ENCODE data around the gene ASCL4.

ASCL4 gene

DNA sequence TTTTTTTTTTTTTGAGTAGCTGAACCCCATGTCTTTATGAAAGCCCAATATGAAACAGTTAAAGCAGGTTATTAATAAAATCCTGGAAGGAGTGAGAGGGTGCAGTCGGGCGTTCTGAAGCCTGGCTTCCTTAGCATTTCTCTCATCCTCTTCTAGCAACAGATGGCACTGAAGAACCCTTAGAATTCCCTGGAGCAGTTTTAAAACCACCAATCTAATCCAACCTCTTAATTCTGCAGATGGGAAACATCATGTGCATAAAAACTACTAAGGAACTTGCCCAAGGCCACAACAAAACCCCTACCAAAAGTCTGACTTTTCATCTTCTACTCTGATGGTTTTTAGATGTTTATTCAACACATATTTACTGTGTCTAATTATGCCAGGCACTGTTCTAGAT is 38.7 kb upstream of the ASCL4 start:
- ChIA-PET POLR2A (ENCODE audit: low non-redundant PET) (no interaction called here), CTCF (no interaction called here)
- DNase-seq (ENCODE audit: low spot score), result no peak
- TF ChIP-seq, protein P1, sequence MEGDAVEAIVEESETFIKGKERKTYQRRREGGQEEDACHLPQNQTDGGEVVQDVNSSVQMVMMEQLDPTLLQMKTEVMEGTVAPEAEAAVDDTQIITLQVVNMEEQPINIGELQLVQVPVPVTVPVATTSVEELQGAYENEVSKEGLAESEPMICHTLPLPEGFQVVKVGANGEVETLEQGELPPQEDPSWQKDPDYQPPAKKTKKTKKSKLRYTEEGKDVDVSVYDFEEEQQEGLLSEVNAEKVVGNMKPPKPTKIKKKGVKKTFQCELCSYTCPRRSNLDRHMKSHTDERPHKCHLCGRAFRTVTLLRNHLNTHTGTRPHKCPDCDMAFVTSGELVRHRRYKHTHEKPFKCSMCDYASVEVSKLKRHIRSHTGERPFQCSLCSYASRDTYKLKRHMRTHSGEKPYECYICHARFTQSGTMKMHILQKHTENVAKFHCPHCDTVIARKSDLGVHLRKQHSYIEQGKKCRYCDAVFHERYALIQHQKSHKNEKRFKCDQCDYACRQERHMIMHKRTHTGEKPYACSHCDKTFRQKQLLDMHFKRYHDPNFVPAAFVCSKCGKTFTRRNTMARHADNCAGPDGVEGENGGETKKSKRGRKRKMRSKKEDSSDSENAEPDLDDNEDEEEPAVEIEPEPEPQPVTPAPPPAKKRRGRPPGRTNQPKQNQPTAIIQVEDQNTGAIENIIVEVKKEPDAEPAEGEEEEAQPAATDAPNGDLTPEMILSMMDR (conservative IDR thresholded peaks at IDR 0.05; ENCODE audit: low read depth), result no peak
- no peak overlapping the region for H3K27ac ChIP-seq

DNA sequence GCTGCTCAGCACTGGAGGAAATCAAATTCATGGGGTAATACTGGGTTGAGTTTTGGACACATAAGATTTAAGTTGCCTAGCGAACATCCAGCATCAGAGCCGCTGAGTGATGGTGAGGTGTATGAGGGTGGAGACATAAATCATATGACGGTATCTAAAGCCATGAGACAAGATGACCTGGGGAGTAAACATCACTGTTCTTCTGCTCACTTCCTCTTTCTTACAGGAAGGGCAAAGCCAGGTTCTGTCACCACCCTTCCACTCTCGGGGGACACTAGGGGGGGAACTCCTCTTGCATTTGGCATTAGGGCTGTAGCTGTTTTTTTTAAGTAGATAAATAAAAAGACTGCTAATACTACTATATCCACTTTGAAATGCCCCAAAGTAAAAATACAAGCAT is 37.6 kb upstream of the ASCL4 start:
- ChIA-PET POLR2A (ENCODE audit: low non-redundant PET) (no interaction called here), CTCF (no interaction called here)
- no peak for DNase-seq (ENCODE audit: low spot score)
- H3K27ac ChIP-seq, result no peak overlapping the region
- TF ChIP-seq, protein P1 (conservative IDR thresholded peaks at IDR 0.05; ENCODE audit: low read depth), result no peak

DNA sequence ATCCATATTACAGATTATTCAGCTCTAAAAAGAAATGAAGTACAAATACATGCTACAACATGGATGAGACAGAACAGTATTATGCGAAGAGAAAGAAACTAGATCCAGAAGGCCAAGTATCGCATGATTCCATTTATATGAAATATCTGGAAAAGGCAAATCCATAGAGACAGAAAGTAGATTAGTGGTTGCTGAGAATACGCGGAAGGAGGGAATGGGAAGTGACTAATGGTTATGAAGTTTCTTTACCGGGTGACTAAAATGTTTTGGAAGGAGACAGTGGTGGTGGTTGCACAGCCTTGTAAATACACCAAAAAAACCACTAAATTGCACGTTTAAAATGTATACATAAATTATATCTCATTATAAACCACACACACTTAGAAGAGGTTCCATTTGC is 26.0 kb upstream of the ASCL4 start:
- peak; percentile 64 for DNase-seq (ENCODE audit: low spot score)
- POLR2A ChIA-PET (ENCODE audit: low non-redundant PET), result no interaction called here
- no peak overlapping the region for H3K27ac ChIP-seq
- TF ChIP-seq, protein P1 (conservative IDR thresholded peaks at IDR 0.05; ENCODE audit: low read depth), result no peak
- CTCF ChIA-PET, result interaction anchor here (0.6 kb wide), 2 partner anchors 105 to 526 kb away, joined by 3 read pairs; no protein-coding TSS in a partner anchor

DNA sequence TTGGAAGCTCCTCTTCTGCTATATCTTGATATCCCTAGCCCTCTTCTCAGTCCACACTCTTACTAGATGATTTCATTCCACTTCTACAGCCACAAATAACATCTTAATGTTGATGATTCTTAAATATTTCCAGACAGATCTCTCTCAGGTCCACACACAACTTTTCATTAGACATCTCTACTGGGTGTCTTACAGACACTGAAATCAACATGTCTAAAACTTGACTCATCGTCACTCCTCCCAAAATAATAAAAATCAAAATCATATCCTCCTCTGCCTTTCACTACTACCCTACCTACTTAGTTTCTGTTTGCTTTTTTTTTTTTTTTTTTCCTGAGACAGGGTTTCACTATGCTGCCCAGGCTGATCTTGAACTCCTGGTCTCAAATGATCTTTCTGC is 25.4 kb upstream of the ASCL4 start:
- no peak overlapping the region for H3K27ac ChIP-seq
- POLR2A ChIA-PET (ENCODE audit: low non-redundant PET), result no interaction called here
- CTCF ChIA-PET, result no interaction called here
- peak; percentile 51 for DNase-seq (ENCODE audit: low spot score)
- TF ChIP-seq, protein P1 (conservative IDR thresholded peaks at IDR 0.05; ENCODE audit: low read depth), result no peak

DNA sequence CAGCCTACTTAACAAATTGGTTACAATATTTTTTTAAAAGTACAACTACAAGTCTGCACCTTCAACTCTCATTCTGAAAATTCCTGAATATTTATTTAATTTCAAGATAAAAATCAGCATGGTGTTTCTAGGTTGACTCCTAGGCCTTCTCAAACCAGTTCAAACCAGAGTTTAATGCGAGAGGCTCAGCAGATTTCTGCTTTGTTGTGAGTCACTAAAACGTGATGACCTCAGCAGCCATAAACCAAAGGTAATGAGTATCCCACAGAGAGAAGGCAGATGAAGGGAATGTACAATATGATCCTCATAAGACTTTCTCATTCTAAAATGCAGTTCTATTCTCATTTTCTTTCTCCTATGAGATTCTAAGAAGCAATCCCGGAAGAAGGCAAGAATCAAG is 15.1 kb upstream of the ASCL4 start:
- POLR2A ChIA-PET (ENCODE audit: low non-redundant PET), result no interaction called here
- CTCF ChIA-PET, result interaction anchor here (0.6 kb wide), 1 partner anchor 1449 kb away, joined by 4 read pairs; no protein-coding TSS in a partner anchor
- H3K27ac ChIP-seq, result peak overlapping the region; percentile 66

DNA sequence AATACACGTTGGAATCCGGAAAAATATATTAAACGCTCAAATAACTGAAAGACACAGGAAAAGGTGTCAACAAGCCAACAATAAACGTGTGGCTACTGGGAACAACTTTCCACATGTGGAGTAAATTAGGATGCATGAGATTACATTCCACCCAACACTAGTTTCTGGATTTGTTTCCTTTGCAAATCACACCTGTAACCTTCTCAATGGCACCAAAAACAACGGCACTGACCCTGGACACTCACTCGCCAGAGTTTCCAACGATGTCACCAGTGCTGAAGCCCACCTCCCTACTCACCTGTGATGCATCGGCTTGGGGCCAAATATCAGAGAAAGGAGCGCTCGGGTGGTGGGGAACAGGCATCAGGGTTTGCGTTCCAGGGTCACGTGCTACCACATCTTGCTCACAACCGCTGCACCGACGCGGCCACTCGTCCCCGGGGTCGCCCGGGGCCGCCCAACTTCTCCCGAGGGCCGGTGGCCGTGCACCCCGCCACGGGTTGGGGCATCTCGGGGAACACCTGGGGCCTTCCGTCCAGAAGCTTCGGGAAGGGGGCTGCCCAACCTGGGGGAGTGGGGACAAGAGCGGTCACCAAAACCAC is 14.2 kb upstream of the ASCL4 start:
- ChIA-PET POLR2A (ENCODE audit: low non-redundant PET) (no interaction called here), CTCF (interaction anchor here (0.7 kb wide), 1 partner anchor 124 kb away, joined by 3 read pairs; no protein-coding TSS in a partner anchor)
- DNase-seq (ENCODE audit: low spot score), result peak; percentile 18
- TF ChIP-seq, protein P1 (conservative IDR thresholded peaks at IDR 0.05; ENCODE audit: low read depth), result no peak
- H3K27ac ChIP-seq, result peak overlapping the region; percentile 77

More for the DNA sequence above, 15.1 kb upstream of the ASCL4 start:
- DNase-seq (ENCODE audit: low spot score), result peak; percentile 82
- TF ChIP-seq, protein P1 (conservative IDR thresholded peaks at IDR 0.05; ENCODE audit: low read depth), result no peak

Data from RWPE1 (cell line).